Endothelial cell (in vitro differentiated cells): ENCODE results near the gene BCDIN3D. TPM values are rescaled to one million over a fixed set of nuclear protein-coding genes. Genes with fewer than 3 reads are reported as not detected.
A peak's percentile ranks its signal among the peaks of the same experiment; 100 is the strongest.

Experiments used
- DNase-seq: peaks from one replicate; pipeline ENCODE4 v3.0.0; 2021; ENCODE audit warnings: low spot score
- H3K27ac Mint-ChIP-seq: one replicate; pipeline ENCODE4 v1.8.0; 2021; ENCODE audit warnings: mixed read lengths, inconsistent platforms; ENCODE audit not compliant: unreplicated experiment
- H3K27me3 Mint-ChIP-seq: one replicate; pipeline ENCODE4 v1.8.0; 2021; ENCODE audit warnings: mild to moderate bottlenecking, moderate library complexity, mixed read lengths, inconsistent platforms; ENCODE audit not compliant: unreplicated experiment
- H3K36me3 Mint-ChIP-seq: one replicate; pipeline ENCODE4 v1.8.0; 2021; ENCODE audit warnings: mild to moderate bottlenecking, low read depth, mixed read lengths, inconsistent platforms; ENCODE audit not compliant: unreplicated experiment
- H3K4me1 Mint-ChIP-seq: one replicate; pipeline ENCODE4 v1.8.0; 2021; ENCODE audit warnings: mild to moderate bottlenecking, mixed read lengths, inconsistent platforms; ENCODE audit not compliant: unreplicated experiment
- H3K4me3 Mint-ChIP-seq: one replicate; pipeline ENCODE4 v1.8.0; 2021; ENCODE audit warnings: mild to moderate bottlenecking, mixed read lengths, inconsistent platforms; ENCODE audit not compliant: unreplicated experiment
- H3K9me3 Mint-ChIP-seq: one replicate; pipeline ENCODE4 v1.8.0; 2021; ENCODE audit warnings: mixed read lengths, inconsistent platforms; ENCODE audit not compliant: unreplicated experiment
- CTCF ChIP-seq: fragments of 200-600 bp; sonication (generic); IDR thresholded peaks from one replicate; pipeline ENCODE4 v1.5.0; 2021; ENCODE audit warnings: antibody characterized with exemption; ENCODE audit not compliant: unreplicated experiment
- total RNA-seq: library from RNA; stranded (reverse); fragmentation: NEBNext Ultra II Directional; extraction: Animal tissue kit (Norgen Biotek cat#: 25700); gene quantifications from one replicate; pipeline ENCODE4 v1.2.1, GENCODE V29; 2021; ENCODE audit not compliant: unreplicated experiment

Gene BCDIN3D
- total RNA-seq, 1 donor from 2014 or later, result 2.6 TPM

- no peak overlapping the region for H3K27ac Mint-ChIP-seq
- no peaks in the 10 kb centered on the region for H3K9me3 Mint-ChIP-seq
- H3K36me3 Mint-ChIP-seq, result peaks cover 27% of the 10 kb centered on the region
- TF ChIP-seq CTCF, result no peak
- peaks cover 12% of the 10 kb centered on the region for H3K27me3 Mint-ChIP-seq
- no peak for DNase-seq
- peak overlapping the region; percentile 25 for H3K4me3 Mint-ChIP-seq
- peaks cover 9% of the 10 kb centered on the region for H3K4me1 Mint-ChIP-seq
Observed at GRCh38 chr12:49795654-49796105, 47.2 kb downstream of the BCDIN3D start.

GRCh38 chr12:49794811-49795653, 47.9 kb downstream of the BCDIN3D start:
- peaks cover 12% of the 10 kb centered on the region for H3K27me3 Mint-ChIP-seq
- peaks cover 27% of the 10 kb centered on the region for H3K36me3 Mint-ChIP-seq
- H3K4me1 Mint-ChIP-seq, result peaks cover 12% of the 10 kb centered on the region
- no peak for DNase-seq
- no peaks in the 10 kb centered on the region for H3K9me3 Mint-ChIP-seq
- TF ChIP-seq CTCF, result no peak
- H3K27ac Mint-ChIP-seq, result no peak overlapping the region
- H3K4me3 Mint-ChIP-seq, result no peak overlapping the region

- no peak for DNase-seq
- H3K4me3 Mint-ChIP-seq, result peak overlapping the region; percentile 42
- no peak overlapping the region for H3K27ac Mint-ChIP-seq
- H3K4me1 Mint-ChIP-seq, result peaks cover 15% of the 10 kb centered on the region
- peaks cover 11% of the 10 kb centered on the region for H3K27me3 Mint-ChIP-seq
- no peak for TF ChIP-seq CTCF
- H3K36me3 Mint-ChIP-seq, result peaks cover 26% of the 10 kb centered on the region
- H3K9me3 Mint-ChIP-seq, result no peaks in the 10 kb centered on the region
Observed at GRCh38 chr12:49794021-49794420, 48.9 kb downstream of the BCDIN3D start.

- Mint-ChIP-seq H3K27ac (no peak overlapping the region), H3K4me1 (peaks cover 15% of the 10 kb centered on the region), H3K36me3 (peaks cover 22% of the 10 kb centered on the region), H3K9me3 (no peaks in the 10 kb centered on the region), H3K4me3 (no peak overlapping the region), H3K27me3 (peaks cover 10% of the 10 kb centered on the region)
- no peak for DNase-seq
- no peak for TF ChIP-seq CTCF
Observed at GRCh38 chr12:49793620-49794019, 49.3 kb downstream of the BCDIN3D start.

GRCh38 chr12:49792976-49793580, 49.8 kb downstream of the BCDIN3D start:
- peaks cover 15% of the 10 kb centered on the region for H3K4me1 Mint-ChIP-seq
- H3K4me3 Mint-ChIP-seq, result no peak overlapping the region
- peaks cover 22% of the 10 kb centered on the region for H3K36me3 Mint-ChIP-seq
- H3K9me3 Mint-ChIP-seq, result no peaks in the 10 kb centered on the region
- H3K27me3 Mint-ChIP-seq, result peaks cover 10% of the 10 kb centered on the region
- no peak for DNase-seq
- TF ChIP-seq CTCF, result no peak
- no peak overlapping the region for H3K27ac Mint-ChIP-seq
